Thymus (tissue), 11 donors: ENCODE results near the gene FMN1. TPM values are rescaled to one million over a fixed set of nuclear protein-coding genes. Genes with fewer than 3 reads are reported as not detected.

Experiments used
- DNase-seq, 9 donors: peaks; one replicate each; pipeline ENCODE4 v3.0.0-alpha.2; 2013; ENCODE audit warnings: low spot score in 9 of 9, low read depth in 6 of 9, missing footprints in 1 of 9
- H3K27ac ChIP-seq, 2 donors: one replicate each; pipeline ENCODE4 v1.5.1; 2013; ENCODE audit warnings: control low read depth in 1 of 2, low read depth in 1 of 2, low read length in 1 of 2, mild to moderate bottlenecking in 1 of 2, moderate library complexity in 1 of 2
- H3K27me3 ChIP-seq, 2 donors: one replicate each; pipeline ENCODE4 v1.5.1; 2013; ENCODE audit warnings: low read length in 1 of 2; ENCODE audit not compliant: control insufficient read depth in 2 of 2, insufficient read depth in 1 of 2
- H3K36me3 ChIP-seq, 2 donors: one replicate each; pipeline ENCODE4 v1.5.1; 2013; ENCODE audit warnings: low read length in 1 of 2, mild to moderate bottlenecking in 1 of 2, moderate library complexity in 1 of 2; ENCODE audit not compliant: control insufficient read depth in 2 of 2, insufficient read depth in 2 of 2
- H3K4me1 ChIP-seq, 2 donors: one replicate each; pipeline ENCODE4 v1.5.1; 2013; ENCODE audit warnings: low read length in 2 of 2; ENCODE audit not compliant: control insufficient read depth in 2 of 2, insufficient read depth in 2 of 2
- H3K4me3 ChIP-seq, 2 donors: one replicate each; pipeline ENCODE4 v1.5.1; 2013; ENCODE audit warnings: low read length in 2 of 2, control low read depth in 1 of 2, mild to moderate bottlenecking in 1 of 2
- H3K9me3 ChIP-seq, 2 donors: one replicate each; pipeline ENCODE4 v1.5.1; 2013; ENCODE audit warnings: low read length in 1 of 2, mild to moderate bottlenecking in 1 of 2; ENCODE audit not compliant: control insufficient read depth in 2 of 2, insufficient read depth in 1 of 2
- WGBS: extraction: QIAGEN DNeasy Blood & Tissue Kit; methylation state at CpG from one replicate; pipeline ENCODE4 v1.1.7; 2013; 5-methylcytosine and 5-hydroxymethylcytosine counted together
- polyA plus RNA-seq: library from polyadenylated mRNA; stranded (reverse); fragments of 200-250 nt; gene quantifications from one replicate; pipeline ENCODE4 v1.2.3, GENCODE V29; 2013
- total RNA-seq: library from RNA; stranded (reverse); fragments of 120-200 nt; gene quantifications from one replicate; pipeline ENCODE4 v1.2.4, GENCODE V29; 2013
- donor health status: healthy.

FMN1 gene
- total and polyA plus RNA-seq, 2 donors: 2.6 to 24.8 TPM

DNA sequence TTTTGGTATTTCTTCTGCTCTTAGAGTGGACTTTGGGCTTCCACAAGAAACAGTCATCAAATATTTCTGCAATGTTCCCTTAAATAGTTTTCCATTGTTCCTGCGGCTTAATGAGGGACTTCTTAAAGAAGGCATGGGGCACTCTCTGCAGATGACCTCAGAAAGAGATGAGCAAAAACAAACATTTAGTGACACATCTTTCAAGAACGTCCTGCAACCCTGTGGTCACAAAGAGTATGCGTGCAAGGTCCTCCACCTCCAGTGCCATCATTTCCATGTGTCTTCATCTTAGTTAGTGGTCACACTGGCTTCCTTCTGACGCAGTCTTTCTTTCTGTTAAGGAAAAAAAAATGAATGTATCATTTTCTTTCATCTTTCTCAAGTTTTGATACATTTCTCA is 420.5 kb downstream of the FMN1 start:
- 82% methylated on average over 4 of the region's 4 CpGs for WGBS
- no peaks in the 10 kb centered on the region for H3K27me3 ChIP-seq
- no peaks in the 10 kb centered on the region for H3K4me1 ChIP-seq
- H3K9me3 ChIP-seq: no peaks in the 10 kb centered on the region
- DNase-seq: no peak
- H3K27ac ChIP-seq: no peak overlapping the region
- no peak overlapping the region for H3K4me3 ChIP-seq
- peaks cover 0 to 3% of the 10 kb centered on the region in 2 donors for H3K36me3 ChIP-seq

GRCh38 chr15:32767236-32767635 is 427.3 kb downstream of the FMN1 start:
- H3K4me1 ChIP-seq: no peaks in the 10 kb centered on the region
- no peaks in the 10 kb centered on the region for H3K9me3 ChIP-seq
- no peak for DNase-seq
- WGBS: 97% methylated on average over 1 of the region's 1 CpG
- no peak overlapping the region for H3K4me3 ChIP-seq
- no peak overlapping the region for H3K27ac ChIP-seq
- H3K27me3 ChIP-seq: no peaks in the 10 kb centered on the region
- H3K36me3 ChIP-seq: no peaks in the 10 kb centered on the region

GRCh38 chr15:32766101-32766500 is 428.4 kb downstream of the FMN1 start:
- no peaks in the 10 kb centered on the region for H3K36me3 ChIP-seq
- no peak overlapping the region for H3K27ac ChIP-seq
- no peaks in the 10 kb centered on the region for H3K4me1 ChIP-seq
- H3K27me3 ChIP-seq: no peaks in the 10 kb centered on the region
- no peak for DNase-seq
- H3K9me3 ChIP-seq: no peaks in the 10 kb centered on the region
- 83% methylated on average over 3 of the region's 3 CpGs for WGBS
- H3K4me3 ChIP-seq: no peak overlapping the region

DNA sequence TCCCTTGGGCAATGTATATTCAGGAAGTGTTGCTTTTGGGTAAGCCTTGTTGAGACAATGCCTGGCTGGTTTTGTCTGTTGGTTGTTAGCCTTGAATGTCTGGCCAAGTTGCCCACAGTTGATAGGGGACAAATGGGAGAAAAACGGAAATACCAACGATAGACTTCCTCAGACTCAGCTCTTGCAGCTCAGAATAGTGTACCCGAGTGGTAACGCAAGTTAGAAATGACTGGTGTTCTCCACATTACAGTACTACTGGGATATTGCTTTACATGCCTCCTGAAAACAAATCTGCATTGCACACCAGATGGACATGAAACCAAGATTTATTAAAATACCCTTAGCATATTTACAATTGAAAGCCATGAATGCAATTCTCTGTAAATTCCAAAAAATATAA is 429.3 kb downstream of the FMN1 start:
- H3K27ac ChIP-seq: no peak overlapping the region
- H3K27me3 ChIP-seq: no peaks in the 10 kb centered on the region
- WGBS: 68% methylated on average over 4 of the region's 4 CpGs
- H3K4me3 ChIP-seq: no peak overlapping the region
- no peaks in the 10 kb centered on the region for H3K4me1 ChIP-seq
- no peak for DNase-seq
- H3K9me3 ChIP-seq: no peaks in the 10 kb centered on the region
- H3K36me3 ChIP-seq: no peaks in the 10 kb centered on the region

DNA sequence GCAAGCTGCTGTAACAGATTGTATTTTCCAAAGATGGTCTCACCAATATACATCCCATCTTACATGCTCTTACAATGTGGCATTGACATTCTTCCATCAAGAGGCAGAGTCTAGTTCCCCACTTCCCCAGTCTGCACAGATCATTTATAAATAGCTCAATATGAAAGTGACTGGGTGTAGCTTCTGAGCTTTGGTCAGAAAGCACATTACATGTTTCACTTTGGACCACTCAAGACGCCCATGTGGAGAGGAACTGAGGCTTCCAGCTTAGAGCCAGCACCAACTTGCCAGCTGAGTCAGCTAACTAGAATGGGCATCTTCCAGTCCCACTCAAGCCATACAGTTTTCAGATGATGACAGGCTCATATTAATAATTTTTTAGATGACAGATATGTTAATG is 431.2 kb downstream of the FMN1 start:
- no peaks in the 10 kb centered on the region for H3K9me3 ChIP-seq
- H3K27ac ChIP-seq: no peak overlapping the region
- no peaks in the 10 kb centered on the region for H3K27me3 ChIP-seq
- H3K4me3 ChIP-seq: no peak overlapping the region
- WGBS: 92% methylated on average over 1 of the region's 1 CpG
- no peaks in the 10 kb centered on the region for H3K4me1 ChIP-seq
- H3K36me3 ChIP-seq: no peaks in the 10 kb centered on the region
- DNase-seq: no peak

- H3K27me3 ChIP-seq: no peaks in the 10 kb centered on the region
- 92% methylated on average over 2 of the region's 2 CpGs for WGBS
- no peak overlapping the region for H3K4me3 ChIP-seq
- H3K9me3 ChIP-seq: no peaks in the 10 kb centered on the region
- H3K36me3 ChIP-seq: no peaks in the 10 kb centered on the region
- no peak for DNase-seq
- no peak overlapping the region for H3K27ac ChIP-seq
- H3K4me1 ChIP-seq: no peaks in the 10 kb centered on the region
Measured at GRCh38 chr15:32757426-32757825, 437.1 kb downstream of the FMN1 start.

DNA sequence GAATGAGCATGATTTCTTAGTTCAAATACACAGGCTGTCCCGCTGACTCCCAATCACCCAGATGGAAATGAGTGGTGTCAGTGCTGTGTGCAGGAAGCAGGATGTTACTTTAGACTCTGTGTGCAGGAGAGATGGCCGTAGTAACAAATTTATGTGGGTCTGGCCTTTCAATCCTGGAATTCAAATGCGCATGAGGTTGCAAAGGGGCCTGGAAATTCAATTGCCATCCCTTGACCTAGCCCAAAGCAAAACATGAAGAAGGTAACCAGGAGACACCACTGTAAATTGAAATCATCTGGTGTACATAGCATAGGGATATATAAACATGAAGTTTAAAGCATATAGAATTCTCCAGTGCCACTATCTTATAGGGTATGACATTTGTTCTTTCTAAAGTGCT is 443.5 kb downstream of the FMN1 start:
- Histone ChIP-seq H3K36me3 (no peaks in the 10 kb centered on the region), H3K4me3 (no peak overlapping the region), H3K27ac (no peak overlapping the region), H3K9me3 (no peaks in the 10 kb centered on the region), H3K27me3 (no peaks in the 10 kb centered on the region), H3K4me1 (no peaks in the 10 kb centered on the region)
- WGBS: 82% methylated on average over 3 of the region's 3 CpGs
- DNase-seq: no peak

DNA sequence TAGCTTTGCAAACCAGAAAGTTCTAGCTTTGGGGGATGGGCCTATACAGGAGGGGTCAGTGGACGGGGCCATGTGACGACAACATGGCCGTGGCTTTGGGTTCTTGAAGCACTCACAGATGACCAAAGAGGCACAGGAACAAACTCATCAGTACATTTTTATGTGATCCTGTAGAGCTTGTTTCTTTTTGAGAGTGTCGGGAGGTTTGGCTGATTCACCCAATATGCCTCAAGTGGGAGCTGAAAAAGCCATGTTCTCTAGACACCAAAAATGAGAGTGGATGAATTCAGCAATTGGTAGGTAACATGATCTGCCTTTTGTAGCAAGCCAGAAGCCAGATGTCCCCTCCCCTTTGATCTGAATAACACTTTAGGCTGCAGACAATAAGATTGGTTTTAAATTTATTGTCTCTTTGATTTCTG is 446.6 kb downstream of the FMN1 start:
- H3K4me3 ChIP-seq: no peak overlapping the region
- no peaks in the 10 kb centered on the region for H3K36me3 ChIP-seq
- H3K4me1 ChIP-seq: no peaks in the 10 kb centered on the region
- H3K27ac ChIP-seq: no peak overlapping the region
- no peaks in the 10 kb centered on the region for H3K27me3 ChIP-seq
- 95% methylated on average over 4 of the region's 4 CpGs for WGBS
- no peak for DNase-seq
- no peaks in the 10 kb centered on the region for H3K9me3 ChIP-seq

DNA sequence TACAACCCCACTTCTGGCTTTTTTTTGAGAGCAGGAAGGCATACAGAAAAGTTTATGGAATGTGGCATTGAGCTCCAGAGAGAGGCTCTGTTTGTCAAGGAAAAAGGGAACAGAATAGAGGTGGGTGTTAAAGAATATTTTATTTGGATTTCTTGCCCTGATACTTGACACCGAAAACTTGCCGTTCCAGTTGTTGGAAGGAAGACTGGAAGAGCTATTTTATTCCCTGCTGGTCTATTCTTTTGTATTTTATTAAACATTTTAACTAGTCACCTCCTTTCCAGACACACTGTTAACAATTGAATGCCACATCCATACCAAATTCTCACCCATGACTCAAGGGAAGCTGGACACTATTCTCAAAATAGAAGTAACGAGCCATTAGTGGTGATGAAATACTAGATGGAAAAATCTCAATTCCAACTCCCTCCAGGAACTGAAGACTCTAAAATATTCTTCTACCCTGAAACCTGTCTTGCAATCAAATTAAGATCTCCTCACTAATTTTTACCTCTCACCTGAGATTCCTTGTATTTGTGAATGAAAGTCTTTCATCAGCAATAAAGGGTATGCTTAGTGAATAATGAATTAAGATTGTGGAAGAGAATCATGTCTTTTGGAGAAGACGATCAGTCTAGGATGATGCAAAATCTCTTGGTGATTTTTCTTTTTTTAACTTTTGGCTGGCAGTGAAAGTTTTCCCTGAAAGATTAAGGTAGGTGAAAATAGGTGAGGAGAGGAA is 448.2 kb downstream of the FMN1 start:
- Histone ChIP-seq H3K27me3 (no peaks in the 10 kb centered on the region), H3K27ac (no peak overlapping the region), H3K4me1 (no peaks in the 10 kb centered on the region), H3K9me3 (no peaks in the 10 kb centered on the region), H3K36me3 (no peaks in the 10 kb centered on the region), H3K4me3 (no peak overlapping the region)
- DNase-seq: no peak
- 87% methylated on average over 4 of the region's 4 CpGs for WGBS
